Rectal smooth muscle tissue (tissue), 1 donor: ENCODE data around the gene XYLB.

Experiments
- H3K27ac ChIP-seq: one replicate; pipeline ENCODE4 v1.7.0; 2013; ENCODE audit warnings: low read depth, low read length, inconsistent platforms
- H3K27me3 ChIP-seq: one replicate; pipeline ENCODE4 v1.7.0; 2013; ENCODE audit warnings: low read length; ENCODE audit not compliant: control insufficient read depth, insufficient read depth
- H3K36me3 ChIP-seq: one replicate; pipeline ENCODE4 v1.7.0; 2013; ENCODE audit warnings: low read length; ENCODE audit not compliant: control insufficient read depth, insufficient read depth
- H3K4me1 ChIP-seq: one replicate; pipeline ENCODE4 v1.7.0; 2013; ENCODE audit warnings: low read length; ENCODE audit not compliant: control insufficient read depth, insufficient read depth
- H3K4me3 ChIP-seq: one replicate; pipeline ENCODE4 v1.7.0; 2013; ENCODE audit warnings: low read length
- H3K9ac ChIP-seq: one replicate; pipeline ENCODE4 v1.7.0; 2013; ENCODE audit warnings: low read length

The XYLB gene

GRCh38 chr3:38457111-38458003 is 110.8 kb downstream of the XYLB start:
- Histone ChIP-seq H3K27me3 (no peaks in the 10 kb centered on the region), H3K9ac (no peak overlapping the region), H3K4me3 (no peak overlapping the region), H3K27ac (no peak overlapping the region), H3K36me3 (no peaks in the 10 kb centered on the region), H3K4me1 (peaks cover 25% of the 10 kb centered on the region)

- no peak overlapping the region for H3K9ac ChIP-seq
- no peaks in the 10 kb centered on the region for H3K27me3 ChIP-seq
- H3K27ac ChIP-seq: no peak overlapping the region
- H3K4me3 ChIP-seq: no peak overlapping the region
- no peaks in the 10 kb centered on the region for H3K36me3 ChIP-seq
- H3K4me1 ChIP-seq: peaks cover 21% of the 10 kb centered on the region
Measured at GRCh38 chr3:38458796-38459498, 112.4 kb downstream of the XYLB start.

GRCh38 chr3:38459499-38460048 is 113.0 kb downstream of the XYLB start:
- Histone ChIP-seq H3K27ac (no peak overlapping the region), H3K4me1 (peaks cover 21% of the 10 kb centered on the region), H3K36me3 (no peaks in the 10 kb centered on the region), H3K4me3 (no peak overlapping the region), H3K27me3 (no peaks in the 10 kb centered on the region), H3K9ac (no peak overlapping the region)

GRCh38 chr3:38460377-38461270 is 114.0 kb downstream of the XYLB start:
- Histone ChIP-seq H3K4me3 (no peak overlapping the region), H3K27ac (no peak overlapping the region), H3K27me3 (no peaks in the 10 kb centered on the region), H3K36me3 (no peaks in the 10 kb centered on the region), H3K4me1 (peaks cover 21% of the 10 kb centered on the region), H3K9ac (no peak overlapping the region)
